Mesodermal cell (in vitro differentiated cells): ENCODE results near the gene PRR35. TPM values are rescaled to one million over a fixed set of nuclear protein-coding genes. Genes with fewer than 3 reads are reported as not detected.
A peak's percentile ranks its signal among the peaks of the same experiment; 100 is the strongest.

Experiments
- H3K27ac ChIP-seq: 2 replicates; pipeline ENCODE4 v1.7.0; 2013; ENCODE audit warnings: mild to moderate bottlenecking, low read depth, low read length, moderate library complexity; ENCODE audit not compliant: severe bottlenecking
- H3K36me3 ChIP-seq: 2 replicates; pipeline ENCODE4 v1.7.1; 2013; ENCODE audit warnings: mild to moderate bottlenecking, low read length, moderate library complexity; ENCODE audit not compliant: control insufficient read depth, insufficient read depth
- H3K4me1 ChIP-seq: one replicate; pipeline ENCODE4 v1.7.1; 2013; ENCODE audit warnings: mild to moderate bottlenecking, low read length; ENCODE audit not compliant: insufficient read depth, control insufficient read depth, poor library complexity, severe bottlenecking
- H3K4me3 ChIP-seq: 2 replicates; pipeline ENCODE4 v1.7.0; 2013; ENCODE audit warnings: low read length, control low read depth, mild to moderate bottlenecking; ENCODE audit not compliant: insufficient read depth, poor library complexity, severe bottlenecking; ENCODE audit errors: extremely low read depth
- H3K9me3 ChIP-seq: 2 replicates; pipeline ENCODE4 v1.7.1; 2013; ENCODE audit warnings: mild to moderate bottlenecking, low read length, moderate library complexity; ENCODE audit not compliant: control insufficient read depth
- WGBS, 2 experiments: methylation state at CpG; one replicate each; pipeline ENCODE4 v1.1.5; 2013; ENCODE audit warnings: missing lambda C conversion rate in 2 of 2; ENCODE audit not compliant: insufficient coverage in 2 of 2; 5-methylcytosine and 5-hydroxymethylcytosine counted together
- polyA plus RNA-seq, 2 experiments: library from polyadenylated mRNA; stranded (reverse); fragments of 50-300 nt; gene quantifications; one replicate each; pipeline ENCODE4 v1.2.3, GENCODE V29; 2013

Gene PRR35
- not detected for polyA plus RNA-seq (2013, experiment 1 of 2)
- not detected for polyA plus RNA-seq (2013, experiment 2 of 2)

DNA sequence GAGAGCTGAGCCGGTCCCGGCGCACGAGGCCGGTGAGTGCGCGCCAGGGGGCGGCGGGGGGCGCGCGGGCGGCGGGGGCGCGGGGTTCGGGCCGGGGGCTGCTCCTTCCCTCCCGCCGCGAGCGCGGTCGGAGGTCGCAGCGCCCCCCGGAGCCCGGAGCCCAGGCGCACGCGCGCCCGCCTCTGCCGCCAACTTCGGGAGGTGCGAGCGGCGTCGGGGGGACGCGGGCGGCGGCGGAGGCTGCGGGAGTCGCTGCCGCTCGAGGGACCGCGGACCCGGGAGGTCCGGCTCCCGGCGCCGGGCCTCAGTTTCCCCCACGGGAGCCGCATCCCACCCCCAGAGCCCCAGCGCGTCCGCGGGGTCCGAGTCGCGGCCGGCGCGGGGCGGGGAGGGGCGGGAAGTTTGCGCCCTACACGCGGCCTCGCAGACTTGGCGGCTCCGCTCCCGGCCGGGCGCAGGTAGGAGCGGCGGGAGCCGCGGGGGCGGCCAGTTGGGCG lies at the start of gene PRR35:
Gene PRR35, plus strand, starts transcription at position 191 of the 497 bp plus-strand sequence. CDS start 2,901 bp downstream, outside the sequence.
- H3K9me3 ChIP-seq: no peaks in the 10 kb centered on the region
- no peaks in the 10 kb centered on the region for H3K36me3 ChIP-seq
- H3K4me3 ChIP-seq: peak within 1 kb of the TSS; percentile 5
- no peak within 1 kb of the TSS for H3K27ac ChIP-seq
- no peaks in the 10 kb centered on the region for H3K4me1 ChIP-seq
- WGBS, 2 experiments: 1 to 2% methylated on average over 42 to 58 of the region's 84 CpGs

DNA sequence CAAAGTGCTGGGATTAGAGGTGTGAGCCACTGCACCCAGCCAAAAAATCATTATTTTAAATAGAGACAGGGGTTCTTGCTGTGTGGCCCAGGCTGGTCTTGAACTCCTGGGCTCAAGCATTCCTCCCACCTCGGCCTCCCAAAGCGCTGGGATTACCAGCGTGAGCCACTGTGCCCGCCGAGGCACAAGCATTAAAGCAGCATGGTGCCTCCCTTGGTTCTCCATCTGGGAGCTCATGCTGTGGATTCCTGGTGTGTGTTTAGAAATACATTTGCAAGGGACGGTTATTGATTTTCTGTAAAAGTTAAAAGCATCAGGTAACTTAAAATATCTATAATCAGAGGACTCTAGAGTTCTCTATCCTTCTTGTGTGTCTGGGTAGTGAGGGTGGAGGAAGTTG lies 47.4 kb upstream of the PRR35 start:
- 92 to 100% methylated on average over 1 to 4 of the region's 6 CpGs for WGBS, 2 experiments
- Histone ChIP-seq H3K36me3 (peaks cover 19% of the 10 kb centered on the region), H3K4me3 (no peak overlapping the region), H3K9me3 (no peaks in the 10 kb centered on the region), H3K27ac (no peak overlapping the region), H3K4me1 (no peaks in the 10 kb centered on the region)

DNA sequence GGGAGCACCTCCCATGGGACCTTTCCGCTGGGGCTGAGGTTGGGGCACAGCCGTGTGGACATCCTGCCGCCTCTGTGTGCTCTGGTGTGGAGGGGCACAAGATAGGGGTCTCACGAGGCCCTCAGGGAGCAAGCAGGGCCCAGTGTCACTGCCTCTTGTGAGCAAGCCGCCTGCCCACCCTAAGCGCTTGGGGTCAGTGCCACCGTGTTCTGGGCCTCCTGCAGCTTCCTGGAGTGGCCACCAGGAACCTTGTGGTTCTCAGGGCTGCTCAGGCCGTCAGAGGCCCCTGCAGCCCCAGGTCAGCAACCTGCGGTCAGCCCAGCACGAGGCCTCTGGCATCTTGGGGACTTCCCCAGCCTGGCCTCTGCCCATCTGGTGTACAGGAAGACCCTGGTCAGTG lies 46.2 kb upstream of the PRR35 start:
- H3K27ac ChIP-seq: no peak overlapping the region
- no peaks in the 10 kb centered on the region for H3K4me1 ChIP-seq
- no peaks in the 10 kb centered on the region for H3K9me3 ChIP-seq
- WGBS, 2 experiments: 92 to 98% methylated on average over 7 to 10 of the region's 10 CpGs
- peaks cover 22% of the 10 kb centered on the region for H3K36me3 ChIP-seq
- no peak overlapping the region for H3K4me3 ChIP-seq

DNA sequence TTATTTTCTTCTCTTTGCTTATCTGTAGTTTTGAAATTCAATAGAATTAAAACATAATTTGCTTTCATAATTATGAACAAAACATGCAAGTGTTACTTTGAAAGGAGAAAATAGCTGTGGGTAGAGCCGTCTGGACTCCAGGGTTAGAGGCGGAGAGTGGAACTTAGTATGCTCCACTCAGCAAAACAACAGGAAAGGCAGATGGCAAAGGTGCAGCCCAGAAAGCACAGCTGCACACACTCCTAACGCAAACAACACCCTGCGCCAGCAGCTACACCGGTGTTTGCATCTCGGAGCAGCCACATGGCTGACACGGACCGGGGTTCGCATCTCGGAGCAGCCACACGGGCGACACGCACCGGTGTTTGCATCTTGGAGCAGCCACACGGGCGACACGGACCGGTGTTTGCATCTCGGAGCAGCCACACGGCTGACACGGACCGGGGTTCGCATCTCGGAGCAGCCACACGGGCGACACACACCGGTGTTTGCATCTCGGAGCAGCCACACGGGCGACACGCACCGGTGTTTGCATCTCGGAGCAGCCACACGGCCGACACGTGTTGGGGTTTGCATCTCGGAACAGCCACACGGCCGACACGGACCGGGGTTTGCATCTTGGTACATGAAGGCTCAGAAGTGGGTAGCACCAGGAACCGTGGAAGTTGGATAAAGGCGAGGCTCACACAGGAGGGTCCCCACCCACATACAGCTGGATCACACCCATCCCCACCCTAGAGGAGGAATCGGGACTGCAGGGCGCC lies 44.8 kb upstream of the PRR35 start:
- Histone ChIP-seq H3K9me3 (no peaks in the 10 kb centered on the region), H3K4me3 (no peak overlapping the region), H3K36me3 (peaks cover 23% of the 10 kb centered on the region), H3K4me1 (no peaks in the 10 kb centered on the region), H3K27ac (no peak overlapping the region)
- WGBS, 2 experiments: 94 to 96% methylated on average over 33 to 44 of the region's 45 CpGs

DNA sequence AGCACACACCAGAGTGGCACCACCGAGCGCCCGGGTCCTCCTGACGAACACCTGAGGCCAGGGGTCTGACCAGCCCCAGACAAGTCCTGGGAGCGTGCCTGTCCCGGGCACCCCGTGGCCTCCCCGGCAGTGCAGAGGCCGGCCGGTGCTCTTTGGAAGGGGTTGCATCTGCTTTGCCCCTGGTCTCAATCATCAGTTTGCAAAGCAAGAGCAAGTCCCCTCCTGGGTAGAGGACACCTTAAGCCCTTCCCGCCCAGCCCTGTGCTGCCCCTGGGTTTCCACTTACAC lies 44.3 kb upstream of the PRR35 start:
- H3K9me3 ChIP-seq: no peaks in the 10 kb centered on the region
- H3K4me1 ChIP-seq: no peaks in the 10 kb centered on the region
- peaks cover 28% of the 10 kb centered on the region for H3K36me3 ChIP-seq
- H3K27ac ChIP-seq: no peak overlapping the region
- 95 to 98% methylated on average over 8 to 11 of the region's 11 CpGs for WGBS, 2 experiments
- no peak overlapping the region for H3K4me3 ChIP-seq

DNA sequence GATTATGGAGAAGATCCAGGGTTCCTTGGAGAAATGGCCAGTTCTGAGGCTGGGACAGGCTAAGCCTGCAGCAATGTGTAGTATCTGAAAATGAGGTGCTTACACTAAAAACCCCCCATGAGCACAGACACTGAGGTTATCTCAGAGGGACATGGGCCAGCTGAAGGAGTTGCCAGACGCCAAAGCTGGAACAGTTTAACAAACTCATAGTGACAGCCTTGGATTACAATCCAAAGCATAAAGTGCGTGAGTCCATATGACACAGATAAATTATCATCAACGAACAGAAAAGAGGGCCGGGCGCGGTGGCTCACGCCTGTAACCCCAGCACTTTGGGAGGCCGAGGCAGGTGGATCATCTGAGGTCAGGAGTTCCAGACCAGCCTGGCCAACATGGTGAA lies 43.9 kb upstream of the PRR35 start:
- no peaks in the 10 kb centered on the region for H3K4me1 ChIP-seq
- no peaks in the 10 kb centered on the region for H3K9me3 ChIP-seq
- no peak overlapping the region for H3K27ac ChIP-seq
- no peak overlapping the region for H3K4me3 ChIP-seq
- WGBS, 2 experiments: 96 to 99% methylated on average over 8 of the region's 8 CpGs
- H3K36me3 ChIP-seq: peaks cover 30% of the 10 kb centered on the region

DNA sequence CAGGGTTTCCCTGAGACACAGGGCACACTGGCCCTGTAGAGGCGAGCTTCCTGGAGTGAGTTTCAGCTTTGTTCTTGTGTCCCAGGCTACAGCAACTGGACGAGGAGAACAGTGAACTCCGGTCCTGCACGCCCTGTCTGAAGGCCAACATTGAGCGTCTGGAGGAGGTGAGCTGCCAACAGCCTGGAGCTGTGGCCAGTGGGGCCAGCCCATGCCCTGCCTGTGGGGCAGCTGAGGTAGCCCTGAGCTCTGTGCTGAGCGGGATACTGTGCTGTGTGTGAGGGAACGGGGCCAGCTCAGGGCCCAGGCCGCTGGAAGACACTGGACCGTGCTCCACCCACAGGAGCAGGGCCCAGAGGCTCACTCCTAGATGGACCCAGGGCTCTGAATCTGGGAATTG lies 41.3 kb upstream of the PRR35 start:
- peaks cover 42% of the 10 kb centered on the region for H3K36me3 ChIP-seq

DNA sequence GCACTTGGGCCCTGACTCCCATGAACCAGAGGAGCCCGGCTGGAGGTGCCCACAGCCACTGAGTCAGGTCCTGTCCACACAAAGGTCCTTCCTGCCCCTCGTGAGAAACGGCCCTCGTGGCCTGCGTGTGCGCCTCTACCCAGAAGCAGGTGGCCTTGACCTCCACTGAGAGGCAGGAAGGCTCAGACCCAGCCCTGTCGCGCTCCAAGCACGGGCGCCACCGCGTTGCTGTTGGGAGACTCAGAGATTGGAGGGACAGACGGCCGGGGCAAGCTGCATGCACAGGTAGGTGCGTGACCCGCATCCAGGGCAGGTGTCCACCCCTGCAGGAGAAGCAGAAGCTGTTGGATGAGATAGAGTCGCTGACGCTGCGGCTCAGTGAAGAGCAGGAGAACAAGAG lies 40.8 kb upstream of the PRR35 start:
- Histone ChIP-seq H3K36me3 (peaks cover 42% of the 10 kb centered on the region), H3K27ac (no peak overlapping the region), H3K4me1 (no peaks in the 10 kb centered on the region), H3K9me3 (no peaks in the 10 kb centered on the region), H3K4me3 (no peak overlapping the region)
- WGBS, 2 experiments: 96 to 97% methylated on average over 19 of the region's 19 CpGs

More for the DNA sequence above, 41.3 kb upstream of the PRR35 start:
- Histone ChIP-seq H3K4me3 (no peak overlapping the region), H3K9me3 (no peaks in the 10 kb centered on the region), H3K4me1 (no peaks in the 10 kb centered on the region), H3K27ac (no peak overlapping the region)
- 97 to 98% methylated on average over 6 to 9 of the region's 9 CpGs for WGBS, 2 experiments

DNA sequence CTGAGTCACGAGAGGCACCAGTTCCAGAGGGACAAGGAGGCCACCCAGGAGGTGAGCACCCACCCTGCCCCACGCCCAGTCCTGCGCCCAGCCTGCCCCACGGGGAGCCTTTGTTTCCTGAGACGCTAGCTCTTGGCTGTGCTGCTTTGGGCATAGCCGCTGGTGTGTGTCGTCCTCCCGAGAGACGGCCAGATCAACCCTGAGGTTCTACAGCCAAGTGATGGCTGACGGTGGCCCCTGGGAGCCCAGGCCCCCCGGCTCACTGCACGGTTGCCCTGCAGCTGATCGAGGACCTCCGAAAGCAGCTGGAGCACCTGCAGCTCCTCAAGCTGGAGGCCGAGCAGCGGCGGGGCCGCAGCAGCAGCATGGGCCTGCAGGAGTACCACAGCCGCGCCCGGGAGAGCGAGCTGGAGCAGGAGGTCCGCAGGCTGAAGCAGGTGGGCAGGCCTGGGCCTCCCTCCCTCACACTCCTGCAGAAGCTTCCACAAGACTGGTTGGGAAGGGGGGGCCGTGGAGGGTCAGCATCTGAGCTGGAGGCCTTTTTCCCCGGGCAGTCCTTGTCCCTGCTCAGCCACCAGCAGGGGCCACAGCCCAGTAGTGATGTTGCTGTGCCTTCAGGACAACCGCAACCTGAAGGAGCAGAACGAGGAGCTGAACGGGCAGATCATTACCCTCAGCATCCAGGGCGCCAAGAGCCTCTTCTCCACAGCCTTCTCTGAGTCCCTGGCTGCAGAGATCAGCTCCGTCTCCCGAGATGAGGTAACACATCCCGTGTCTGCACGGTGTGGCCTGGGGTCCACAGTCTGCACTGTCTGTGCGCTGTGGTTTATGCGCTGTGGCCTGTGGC lies 40.1 kb upstream of the PRR35 start:
- H3K9me3 ChIP-seq: no peaks in the 10 kb centered on the region
- no peak overlapping the region for H3K27ac ChIP-seq
- no peaks in the 10 kb centered on the region for H3K4me1 ChIP-seq
- H3K4me3 ChIP-seq: no peak overlapping the region
- 97 to 98% methylated on average over 22 to 35 of the region's 35 CpGs for WGBS, 2 experiments
- H3K36me3 ChIP-seq: peaks cover 46% of the 10 kb centered on the region

DNA sequence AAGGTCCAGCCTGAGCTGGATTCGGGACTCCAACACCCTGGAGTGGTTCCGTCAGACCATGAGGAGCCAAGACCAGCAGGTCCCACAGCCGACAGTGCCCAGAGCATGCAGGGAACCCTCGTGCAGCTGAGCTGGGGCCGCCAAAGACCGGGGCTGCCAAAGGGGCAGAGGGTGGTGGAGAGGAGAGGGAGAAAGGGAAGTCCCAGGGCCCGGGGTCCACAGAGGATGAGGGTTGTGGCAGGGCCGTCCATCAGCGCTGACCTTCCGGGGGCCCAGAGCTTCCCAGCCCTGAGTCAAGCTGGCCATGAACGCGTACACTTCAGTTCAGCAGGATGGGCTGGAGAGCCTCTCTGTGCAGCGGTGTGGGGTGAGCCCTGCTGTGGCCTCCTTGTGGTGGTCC lies 39.3 kb upstream of the PRR35 start:
- H3K4me3 ChIP-seq: no peak overlapping the region
- 97% methylated on average over 11 to 13 of the region's 13 CpGs for WGBS, 2 experiments
- no peak overlapping the region for H3K27ac ChIP-seq
- peaks cover 7% of the 10 kb centered on the region for H3K4me1 ChIP-seq
- H3K9me3 ChIP-seq: no peaks in the 10 kb centered on the region
- H3K36me3 ChIP-seq: peaks cover 39% of the 10 kb centered on the region
